ENCODE data around the gene RABGAP1L. TPM values are rescaled to one million over a fixed set of nuclear protein-coding genes. Genes with fewer than 3 reads are reported as not detected.

Gene RABGAP1L
- total RNA-seq, 2 donors from 2014 or later, result 37.9 to 59.8 TPM

DNA sequence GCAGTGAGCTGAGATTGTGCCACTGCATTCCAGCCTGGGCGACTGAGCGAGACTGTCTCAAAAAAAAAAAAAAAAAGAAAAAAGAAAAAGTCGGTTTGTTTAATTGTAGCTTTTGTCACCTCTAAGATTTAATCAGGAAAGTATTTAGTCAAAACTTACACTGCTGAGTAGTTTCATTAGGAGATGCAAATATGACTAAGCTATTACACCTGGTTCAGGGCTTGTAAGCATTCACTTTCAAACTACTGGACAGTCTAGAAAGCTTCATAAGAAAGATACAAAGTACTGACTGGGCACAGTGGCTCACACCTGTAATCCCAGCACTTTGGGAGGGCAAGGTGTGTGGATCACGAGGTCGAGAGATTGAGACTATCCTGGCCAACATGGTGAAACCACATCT lies 764.5 kb downstream of the RABGAP1L start:
- H3K27me3 ChIP-seq (replicated peaks; ENCODE audit: insufficient read depth), result no peaks in the 10 kb centered on the region
- no peaks in the 10 kb centered on the region for H3K36me3 ChIP-seq
- ATAC-seq (ENCODE audit: insufficient number of reproducible peaks, low FRiP score, low read depth), result no peak
- H3K9me3 ChIP-seq, result no peaks in the 10 kb centered on the region
- no peak overlapping the region for H3K4me3 ChIP-seq
- TF ChIP-seq, protein P1, sequence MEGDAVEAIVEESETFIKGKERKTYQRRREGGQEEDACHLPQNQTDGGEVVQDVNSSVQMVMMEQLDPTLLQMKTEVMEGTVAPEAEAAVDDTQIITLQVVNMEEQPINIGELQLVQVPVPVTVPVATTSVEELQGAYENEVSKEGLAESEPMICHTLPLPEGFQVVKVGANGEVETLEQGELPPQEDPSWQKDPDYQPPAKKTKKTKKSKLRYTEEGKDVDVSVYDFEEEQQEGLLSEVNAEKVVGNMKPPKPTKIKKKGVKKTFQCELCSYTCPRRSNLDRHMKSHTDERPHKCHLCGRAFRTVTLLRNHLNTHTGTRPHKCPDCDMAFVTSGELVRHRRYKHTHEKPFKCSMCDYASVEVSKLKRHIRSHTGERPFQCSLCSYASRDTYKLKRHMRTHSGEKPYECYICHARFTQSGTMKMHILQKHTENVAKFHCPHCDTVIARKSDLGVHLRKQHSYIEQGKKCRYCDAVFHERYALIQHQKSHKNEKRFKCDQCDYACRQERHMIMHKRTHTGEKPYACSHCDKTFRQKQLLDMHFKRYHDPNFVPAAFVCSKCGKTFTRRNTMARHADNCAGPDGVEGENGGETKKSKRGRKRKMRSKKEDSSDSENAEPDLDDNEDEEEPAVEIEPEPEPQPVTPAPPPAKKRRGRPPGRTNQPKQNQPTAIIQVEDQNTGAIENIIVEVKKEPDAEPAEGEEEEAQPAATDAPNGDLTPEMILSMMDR (IDR thresholded peaks at IDR 0.05), result no peak
- H3K4me1 ChIP-seq (ENCODE audit: control insufficient read depth in 1 of 2, low read depth in 2 of 2), result no peaks in the 10 kb centered on the region
- no peak overlapping the region for H3K27ac ChIP-seq
- no peak for DNase-seq (ENCODE audit: low spot score)

DNA sequence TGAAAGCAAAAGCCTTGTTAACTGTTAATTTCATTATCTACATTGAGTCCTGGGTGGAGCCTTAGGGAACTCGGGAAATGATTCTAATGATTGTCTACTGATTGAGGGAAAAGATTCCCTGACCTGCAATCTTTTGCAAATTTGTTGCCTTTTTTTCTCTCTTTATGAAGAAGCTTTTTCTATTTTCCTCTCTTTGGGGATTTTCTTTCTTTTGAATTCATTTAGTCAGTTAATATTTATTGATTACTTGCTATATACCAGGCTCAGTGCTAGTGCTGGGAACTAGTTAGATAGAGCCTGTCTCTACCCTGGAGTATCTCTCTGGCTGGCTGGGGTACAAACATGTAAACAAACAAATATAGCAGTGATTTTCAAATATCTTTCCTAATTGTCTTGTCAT lies 769.2 kb downstream of the RABGAP1L start:
- Histone ChIP-seq H3K36me3 (no peaks in the 10 kb centered on the region), H3K27ac (no peak overlapping the region), H3K4me1 (ENCODE audit: control insufficient read depth in 1 of 2, low read depth in 2 of 2) (no peaks in the 10 kb centered on the region), H3K9me3 (no peaks in the 10 kb centered on the region), H3K4me3 (no peak overlapping the region), H3K27me3 (replicated peaks; ENCODE audit: insufficient read depth) (no peaks in the 10 kb centered on the region)
- no peak for DNase-seq (ENCODE audit: low spot score)
- TF ChIP-seq, protein P1 (IDR thresholded peaks at IDR 0.05), result no peak
- no peak for ATAC-seq (ENCODE audit: insufficient number of reproducible peaks, low FRiP score, low read depth)

DNA sequence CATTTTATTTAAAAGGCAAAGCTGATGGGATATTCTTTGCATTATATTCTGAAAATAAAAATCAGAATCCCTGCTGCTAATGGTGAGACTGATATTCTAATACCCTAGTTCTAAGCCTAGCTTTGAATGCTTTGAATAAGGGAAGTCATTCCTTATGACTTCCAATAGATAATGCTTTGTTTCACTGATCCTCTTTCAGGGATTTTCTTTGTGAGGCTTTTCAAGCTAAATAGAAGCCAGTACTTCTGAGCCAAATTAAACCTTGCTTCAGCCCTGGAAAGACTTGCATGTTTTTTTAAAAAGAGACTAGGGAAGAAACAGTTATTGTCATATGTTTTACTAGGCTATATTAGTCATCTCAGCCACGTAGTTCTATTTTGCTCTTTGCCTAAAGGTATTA lies 771.9 kb downstream of the RABGAP1L start:
- Histone ChIP-seq H3K4me3 (no peak overlapping the region), H3K27me3 (replicated peaks; ENCODE audit: insufficient read depth) (no peaks in the 10 kb centered on the region), H3K9me3 (no peaks in the 10 kb centered on the region), H3K36me3 (no peaks in the 10 kb centered on the region), H3K27ac (no peak overlapping the region), H3K4me1 (ENCODE audit: control insufficient read depth in 1 of 2, low read depth in 2 of 2) (no peaks in the 10 kb centered on the region)
- DNase-seq (ENCODE audit: low spot score), result no peak
- no peak for ATAC-seq (ENCODE audit: insufficient number of reproducible peaks, low FRiP score, low read depth)
- TF ChIP-seq, protein P1 (IDR thresholded peaks at IDR 0.05), result no peak

DNA sequence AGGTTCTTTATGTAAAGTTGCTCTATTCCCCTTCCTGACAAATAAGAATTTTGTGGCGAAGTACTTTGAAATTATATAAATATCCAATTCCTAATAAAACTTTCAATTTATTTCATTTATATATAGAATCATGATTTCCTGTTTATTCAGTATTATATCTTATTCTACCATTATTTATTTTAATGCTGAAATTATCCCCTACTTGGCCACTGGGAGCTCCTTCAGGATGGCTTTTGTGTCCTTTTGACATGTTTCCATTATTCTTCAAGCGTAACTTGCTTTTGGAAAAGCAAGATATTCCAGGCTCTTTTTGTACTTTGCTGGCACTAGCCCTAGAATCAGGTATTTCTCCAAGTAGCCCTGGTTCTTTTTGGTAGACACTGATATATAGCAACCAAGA lies 773.3 kb downstream of the RABGAP1L start:
- no peaks in the 10 kb centered on the region for H3K9me3 ChIP-seq
- no peaks in the 10 kb centered on the region for H3K4me1 ChIP-seq (ENCODE audit: control insufficient read depth in 1 of 2, low read depth in 2 of 2)
- no peaks in the 10 kb centered on the region for H3K27me3 ChIP-seq (replicated peaks; ENCODE audit: insufficient read depth)
- no peak overlapping the region for H3K27ac ChIP-seq
- no peak overlapping the region for H3K4me3 ChIP-seq
- DNase-seq (ENCODE audit: low spot score), result no peak
- TF ChIP-seq, protein P1 (IDR thresholded peaks at IDR 0.05), result no peak
- ATAC-seq (ENCODE audit: insufficient number of reproducible peaks, low FRiP score, low read depth), result no peak
- H3K36me3 ChIP-seq, result no peaks in the 10 kb centered on the region

DNA sequence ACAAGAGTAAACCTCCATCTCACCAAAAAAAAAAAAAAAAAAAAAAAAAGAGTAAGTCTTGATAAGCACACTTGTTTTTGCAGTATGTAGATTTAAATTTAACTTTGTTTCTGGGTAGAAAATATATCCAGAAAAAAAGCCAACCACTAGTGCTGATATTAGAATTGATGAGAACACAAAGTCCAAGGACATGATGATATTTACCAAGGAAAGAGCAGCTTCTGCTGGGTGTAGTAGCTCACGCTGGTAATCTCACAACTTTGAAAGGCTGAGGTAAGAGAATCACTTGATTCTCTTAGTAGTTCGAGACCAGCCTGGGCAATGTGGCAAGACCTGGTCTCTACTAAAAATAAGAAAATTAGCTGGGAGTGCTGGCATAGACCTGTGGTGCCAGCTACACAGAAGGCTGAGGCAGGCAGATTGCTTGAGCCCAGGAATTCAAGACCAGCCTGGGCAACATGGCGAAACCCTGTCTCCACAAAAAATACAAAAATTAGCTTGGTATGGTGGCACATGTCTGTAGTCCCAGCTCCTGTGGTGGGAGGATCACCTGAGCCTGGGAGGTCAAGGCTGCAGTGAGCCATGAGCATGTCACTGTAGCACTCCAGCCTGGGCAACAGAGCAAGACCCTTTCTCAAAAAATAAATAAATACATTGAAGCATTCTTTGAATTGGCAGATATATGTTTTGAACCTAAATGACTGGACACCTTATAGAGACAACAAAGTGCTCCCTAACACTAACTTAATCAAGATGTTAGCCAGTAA lies 776.8 kb downstream of the RABGAP1L start:
- TF ChIP-seq, protein P1 (IDR thresholded peaks at IDR 0.05), result no peak
- Histone ChIP-seq H3K27me3 (replicated peaks; ENCODE audit: insufficient read depth) (no peaks in the 10 kb centered on the region), H3K4me1 (ENCODE audit: control insufficient read depth in 1 of 2, low read depth in 2 of 2) (no peaks in the 10 kb centered on the region), H3K36me3 (no peaks in the 10 kb centered on the region), H3K4me3 (no peak overlapping the region), H3K9me3 (no peaks in the 10 kb centered on the region), H3K27ac (no peak overlapping the region)
- ATAC-seq (ENCODE audit: insufficient number of reproducible peaks, low FRiP score, low read depth) (no peak), DNase-seq (ENCODE audit: low spot score) (no peak)

Measured in thoracic aorta (tissue), 2 donors.